K562 (cell line): Measurements from ENCODE around the gene DDOST. TPM values are rescaled to one million over a fixed set of nuclear protein-coding genes. Genes with fewer than 3 reads are reported as not detected.

Experiments
- ATAC-seq: fragments of 200-7000 bp; cut with Tn5 transposase; 3 replicates; pipeline ENCODE4 v1.9.1; 2020; ENCODE audit warnings: moderate library complexity
- BruUV-seq: library from RNA; stranded (reverse); fragments of 400-500 nt; replicated peaks from 2 replicates; lab custom pipeline; 2021; lab: Mats Ljungman, UMichigan
- CTCF ChIA-PET: fragments of 300-600 bp; formaldehyde crosslinking; extraction: SDS; loops from one replicate; lab custom pipeline; 2021; ENCODE audit warnings: low intra/inter-chr PET ratio; lab: Yijun Ruan, JAX
- POLR2A ChIA-PET: fragments of 300-600, 350-650 bp; sonication (Branson Sonifier 250); formaldehyde crosslinking; extraction: SDS; loops from one replicate; lab custom pipeline; 2021; ENCODE audit warnings: antibody characterized with exemption, inconsistent platforms; lab: Yijun Ruan, JAX
- DNase-seq, 4 experiments: peaks; one replicate each; pipeline versions ENCODE4 v3.0.0 to v3.0.0-alpha.2; 2011 to 2018; ENCODE audit warnings: low spot score in 3 of 4, mixed read lengths in 3 of 4; ENCODE audit errors: extremely low read depth in 1 of 4
- FAIRE-seq: peaks from 2 replicates; lab custom pipeline; 2011; peaks lifted over from hg19 to GRCh38; lab: Jason Lieb, UNC
- H2AFZ ChIP-seq: 2 replicates; pipeline ENCODE4 v1.6.0; 2011; ENCODE audit warnings: low read depth, low read length, control low read depth, inconsistent platforms
- H3K27ac ChIP-seq: fragments of 200-600 bp; 3 replicates; pipeline ENCODE4 v1.8.0; 2011; ENCODE audit warnings: low read depth, mild to moderate bottlenecking, control low read depth, inconsistent platforms, low read length, moderate library complexity, mixed read lengths; ENCODE audit errors: extremely low read depth
- H3K27me3 ChIP-seq, 2 experiments: fragments of 300-600 bp in 1 of 2; 2 replicates in 1 of 2; 3 replicates in 1 of 2; pipeline versions ENCODE4 v1.6.0 to v1.8.0; 2011; ENCODE audit warnings: inconsistent platforms in 2 of 2, low read length in 2 of 2, mild to moderate bottlenecking in 1 of 2, mixed read lengths in 1 of 2, moderate library complexity in 1 of 2; ENCODE audit not compliant: control insufficient read depth in 2 of 2, insufficient read depth in 2 of 2
- H3K36me3 ChIP-seq: fragments of 300-600 bp; 3 replicates; pipeline ENCODE4 v1.8.0; 2011; ENCODE audit warnings: mild to moderate bottlenecking, low read length, inconsistent platforms; ENCODE audit not compliant: control insufficient read depth, insufficient read depth
- H3K4me1 ChIP-seq, 2 experiments: fragments of 200-600 bp in 1 of 2; replicated peaks in 1 of 2; 2 replicates in 1 of 2; 3 replicates in 1 of 2; pipeline versions ENCODE4 v1.5.1 to v1.8.0; 2011; ENCODE audit warnings: inconsistent platforms in 2 of 2, low read length in 2 of 2, mild to moderate bottlenecking in 1 of 2, mixed read lengths in 1 of 2, moderate library complexity in 1 of 2; ENCODE audit not compliant: control insufficient read depth in 2 of 2, insufficient read depth in 2 of 2
- H3K4me2 ChIP-seq: 2 replicates; pipeline ENCODE4 v1.6.1; 2011; ENCODE audit warnings: low read length, control low read depth, inconsistent platforms, mixed read lengths; ENCODE audit not compliant: insufficient read depth
- H3K4me3 ChIP-seq: fragments of 200-600 bp; sonication (generic), shearing (Covaris generic); 2 replicates; pipeline ENCODE4 v1.5.1; 2016; ENCODE audit warnings: control low read depth, inconsistent platforms
- H3K79me2 ChIP-seq: fragments of 200-600 bp; 3 replicates; pipeline ENCODE4 v1.8.0; 2011; ENCODE audit warnings: low read length, inconsistent platforms; ENCODE audit not compliant: control insufficient read depth, insufficient read depth
- H3K9ac ChIP-seq, 2 experiments: 2 replicates each; pipeline versions ENCODE4 v1.6.0 to v1.6.1; 2011; ENCODE audit warnings: low read depth in 2 of 2, low read length in 2 of 2, control low read depth in 1 of 2, inconsistent platforms in 1 of 2, mild to moderate bottlenecking in 1 of 2, mixed read lengths in 1 of 2; ENCODE audit not compliant: insufficient read depth in 1 of 2
- H3K9me1 ChIP-seq: one replicate; pipeline ENCODE4 v1.6.0; 2011; ENCODE audit warnings: inconsistent platforms, mild to moderate bottlenecking, low read length, moderate library complexity; ENCODE audit not compliant: control insufficient read depth, insufficient read depth
- H3K9me3 ChIP-seq: replicated peaks from 2 replicates; pipeline ENCODE4 v1.5.1; 2011; ENCODE audit warnings: low read depth, low read length, inconsistent platforms; ENCODE audit not compliant: control insufficient read depth, insufficient read depth
- H4K20me1 ChIP-seq: replicated peaks from 2 replicates; pipeline ENCODE4 v1.6.1; 2011; ENCODE audit warnings: low read length, inconsistent platforms, mixed read lengths; ENCODE audit not compliant: control insufficient read depth, insufficient read depth
- ADNP ChIP-seq: fragments of 200-800 bp; sonication (Bioruptor generic); IDR thresholded peaks from 2 replicates; pipeline ENCODE4 v1.6.1; 2016; ENCODE audit warnings: missing genetic modification characterization, missing compliant biosample characterization
- ARNT ChIP-seq, 2 experiments: fragments of 450-650 bp; IDR thresholded peaks; 2 replicates each; pipeline ENCODE4 v1.6.1; 2016; ENCODE audit warnings: mild to moderate bottlenecking in 1 of 2
- BCOR ChIP-seq: fragments of 450-650 bp; IDR thresholded peaks from 2 replicates; pipeline ENCODE4 v1.6.1; 2016
- CBFA2T3 ChIP-seq: fragments of 450-650 bp; IDR thresholded peaks from 2 replicates; pipeline ENCODE4 v1.6.1; 2017
- CBX1 ChIP-seq: sonication (generic); IDR thresholded peaks from 2 replicates; pipeline ENCODE4 v1.6.1; 2016; ENCODE audit warnings: antibody characterized with exemption, low read depth, mild to moderate bottlenecking
- CCAR2 ChIP-seq: fragments of 200-400 bp; formaldehyde crosslinking; IDR thresholded peaks from 2 replicates; pipeline ENCODE4 v1.6.1; 2017; ENCODE audit warnings: mild to moderate bottlenecking, low read depth, low read length
- CHD4 ChIP-seq: fragments of 200-600 bp; sonication (generic); IDR thresholded peaks from 3 replicates; pipeline ENCODE4 v1.6.1; 2012; ENCODE audit warnings: low read depth, mild to moderate bottlenecking, mixed read lengths, low read length, inconsistent platforms; ENCODE audit not compliant: insufficient read depth, insufficient replicate concordance, poor library complexity, severe bottlenecking
- COPS2 ChIP-seq: fragments of 450-650 bp; conservative IDR thresholded peaks from 2 replicates; pipeline ENCODE4 v1.6.1; 2016; ENCODE audit warnings: mild to moderate bottlenecking, moderate library complexity
- CREBBP ChIP-seq: IDR thresholded peaks from one replicate; pipeline ENCODE4 v1.6.1; 2012; ENCODE audit warnings: low read depth, mild to moderate bottlenecking, control low read depth, inconsistent platforms, low read length
- EP400 ChIP-seq: fragments of 450-650 bp; IDR thresholded peaks from 2 replicates; pipeline ENCODE4 v1.6.1; 2017; ENCODE audit warnings: antibody characterized with exemption, mild to moderate bottlenecking, moderate library complexity
- ESRRA ChIP-seq: fragments of 450-650 bp; IDR thresholded peaks from 2 replicates; pipeline ENCODE4 v1.6.1; 2014; ENCODE audit warnings: low read depth, mild to moderate bottlenecking, moderate library complexity, borderline replicate concordance
- HCFC1 ChIP-seq: IDR thresholded peaks from 2 replicates; pipeline ENCODE4 v1.6.1; 2012; ENCODE audit warnings: low read depth, low read length, improper control_type of control experiment
- HDAC2 ChIP-seq: fragments of 450-650 bp; IDR thresholded peaks from 2 replicates; pipeline ENCODE4 v1.6.1; 2016; ENCODE audit warnings: mild to moderate bottlenecking
- KDM1A ChIP-seq, 2 experiments: fragments of 450-650 bp; IDR thresholded peaks; 2 replicates each; pipeline ENCODE4 v1.6.1; 2016; ENCODE audit warnings: mild to moderate bottlenecking in 2 of 2
- KLF13 ChIP-seq: fragments of 450-650 bp; IDR thresholded peaks from 2 replicates; pipeline ENCODE4 v1.6.1; 2016; ENCODE audit warnings: missing genetic modification characterization, low read depth, mild to moderate bottlenecking, missing compliant biosample characterization, moderate library complexity, borderline replicate concordance
- KLF6 ChIP-seq: fragments of 250-450 bp; sonication (Bioruptor Pico); IDR thresholded peaks from 2 replicates; pipeline ENCODE4 v1.4.0; 2020; ENCODE audit warnings: mild to moderate bottlenecking, moderate library complexity, borderline replicate concordance
- NCOA2 ChIP-seq, 2 experiments: fragments of 450-650 bp; IDR thresholded peaks; 2 replicates each; pipeline ENCODE4 v1.6.1; 2018; ENCODE audit warnings: mild to moderate bottlenecking in 2 of 2, moderate library complexity in 1 of 2; ENCODE audit not compliant: partially characterized antibody in 2 of 2
- POLR3A ChIP-seq: IDR thresholded peaks from 2 replicates; pipeline ENCODE4 v1.6.1; 2011; ENCODE audit warnings: borderline replicate concordance, mild to moderate bottlenecking, moderate library complexity; ENCODE audit not compliant: insufficient read length, insufficient read depth; ENCODE audit errors: extremely low read depth
- RAD51 ChIP-seq: fragments of 450-650 bp; IDR thresholded peaks from 2 replicates; pipeline ENCODE4 v1.7.1; 2016; ENCODE audit warnings: low read depth, mild to moderate bottlenecking, borderline replicate concordance
- RBM25 ChIP-seq: fragments of 200-400 bp; formaldehyde crosslinking; IDR thresholded peaks from 2 replicates; pipeline ENCODE4 v1.6.1; 2018; ENCODE audit warnings: low read length, low read depth, moderate library complexity; ENCODE audit not compliant: severe bottlenecking
- RBM39 ChIP-seq: fragments of 200-400 bp; formaldehyde crosslinking; optimal IDR thresholded peaks from 2 replicates; pipeline ENCODE3; 2018; ENCODE audit warnings: low read depth, low read length
- RCOR1 ChIP-seq, 2 experiments: IDR thresholded peaks; 2 replicates each; pipeline ENCODE4 v1.6.1; 2012; ENCODE audit warnings: low read depth in 2 of 2, low read length in 2 of 2, borderline replicate concordance in 1 of 2, improper control_type of control experiment in 1 of 2
- RHOXF2B ChIP-seq: fragments of 250-450 bp; sonication (Bioruptor Pico); conservative IDR thresholded peaks from 2 replicates; pipeline ENCODE4 v1.5.1; 2021
- SMARCA4 ChIP-seq: fragments of 450-650 bp; IDR thresholded peaks from 2 replicates; pipeline ENCODE4 v1.6.1; 2016
- SMARCA5 ChIP-seq: fragments of 450-650 bp; IDR thresholded peaks from 2 replicates; pipeline ENCODE4 v1.6.1; 2016
- WGBS: fragments of 100-300 bp; shearing (Covaris generic); methylation state at CpG from one replicate; pipeline ENCODE4 v1.1.6; 2016; ENCODE audit warnings: low coverage, mixed read lengths; ENCODE audit not compliant: insufficient coverage; ENCODE audit errors: missing lambda C conversion rate; 5-methylcytosine and 5-hydroxymethylcytosine counted together
- in situ Hi-C: fragments of 300-500 bp; cut with MboI; formaldehyde crosslinking; loops from 4 replicates; pipeline ENCODE4 v1.15.0; 2018; ENCODE audit warnings: inconsistent platforms, mixed read lengths
- intact Hi-C: fragments of 100-400 bp; cut with micrococcal nuclease; formaldehyde crosslinking; loops from 2 replicates; pipeline ENCODE4 v1.14.2; 2022
- polyA plus RNA-seq, 8 experiments: library from polyadenylated mRNA; depleted of rRNA in 4 of 8; stranded (reverse) in 5 of 8; unstranded in 3 of 8; fragments of >200 nt; fragmentation: Nextera tagmentation in 2 of 8; fragmentation: Illumina TruSeq in 1 of 8; extraction: Ambion mirVana in 2 of 8; extraction: Trizol in 1 of 8; gene quantifications; 2 replicates each; pipeline versions ENCODE4 v1.2.1 to v1.2.3, GENCODE V29; 2011 to 2014; ENCODE audit warnings: inconsistent platforms in 1 of 8, missing spikeins in 1 of 8
- total RNA-seq, 7 experiments: library from RNA; depleted of rRNA in 6 of 7; stranded (reverse); fragments of >200 nt in 6 of 7; fragmentation: Illumina TruSeq in 2 of 7; extraction: Trizol in 2 of 7; gene quantifications; 2 replicates each; pipeline versions ENCODE4 v1.2.1 to v1.2.3, GENCODE V29; 2011 to 2021; ENCODE audit warnings: low replicate concordance in 1 of 7
- TF ChIP-seq, protein P1 (sequence below): fragments of 450-650 bp; IDR thresholded peaks from 2 replicates; pipeline ENCODE4 v1.6.1; 2018; ENCODE audit warnings: mild to moderate bottlenecking, low read depth; ENCODE audit not compliant: partially characterized antibody

DDOST gene
- total and polyA plus RNA-seq, 9 of the 15 experiments (the other 6 are each of a cell fraction or from before 2014, with no cell fraction given), result 173 to 306 (median 222) TPM

DNA sequence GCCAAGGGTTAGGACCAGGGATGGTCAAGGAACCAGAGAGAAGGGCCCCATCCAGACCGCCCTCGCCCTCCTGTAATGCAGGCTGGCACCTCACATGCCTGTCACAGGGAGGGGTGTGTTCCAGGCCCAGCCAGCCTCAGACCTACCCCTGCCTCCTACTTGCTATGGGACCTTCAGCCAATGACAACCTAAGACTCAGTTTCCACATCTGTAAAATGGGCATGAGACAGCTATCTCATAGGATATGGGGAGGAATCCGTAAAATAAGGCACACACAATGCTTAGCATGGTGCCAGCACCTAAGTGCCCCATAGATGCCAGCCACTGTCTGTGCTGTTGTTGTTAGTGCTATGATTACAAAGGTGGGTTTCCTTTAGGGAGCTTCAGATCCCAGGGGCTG lies 48.7 kb upstream of the DDOST start:
- ChIA-PET POLR2A (no interaction called here), CTCF (interaction anchor here (0.7 kb wide), 1 partner anchor 18 kb away, joined by 3 read pairs; no protein-coding TSS in a partner anchor)
- H3K4me3 ChIP-seq, result no peak overlapping the region
- peak overlapping the region in 1 of 2 experiments; percentile 82; a peak in 1 of 4 replicates for H3K9ac ChIP-seq
- DNase-seq, result no peak
- no peak for FAIRE-seq
- H3K4me1 ChIP-seq, result peaks cover 5 to 26% of the 10 kb centered on the region in 2 experiments; a peak in 3 of 5 replicates
- H3K27me3 ChIP-seq, result peaks cover 9 to 43% of the 10 kb centered on the region in 2 experiments; a peak in 4 of 5 replicates
- no peak overlapping the region for H3K4me2 ChIP-seq
- H3K9me3 ChIP-seq, result no peaks in the 10 kb centered on the region; the same call in 1 of the 2 replicates
- H3K36me3 ChIP-seq, result no peaks in the 10 kb centered on the region
- intact Hi-C loops (no loop called here), in situ Hi-C loops (loop anchor here (10.0 kb wide), 1 partner anchor 655 kb away; no protein-coding TSS in a partner anchor)
- H3K79me2 ChIP-seq, result no peaks in the 10 kb centered on the region
- 53% methylated on average over 3 of the region's 3 CpGs for WGBS
- BruUV-seq, result no TSS peak
- peaks cover 2% of the 10 kb centered on the region for H3K9me1 ChIP-seq
- ATAC-seq, result no peak
- H3K27ac ChIP-seq, result no peak overlapping the region
- no peak for TF ChIP-seq COPS2
- TF ChIP-seq KLF13 (tag), result no peak
- TF ChIP-seq, protein P1, sequence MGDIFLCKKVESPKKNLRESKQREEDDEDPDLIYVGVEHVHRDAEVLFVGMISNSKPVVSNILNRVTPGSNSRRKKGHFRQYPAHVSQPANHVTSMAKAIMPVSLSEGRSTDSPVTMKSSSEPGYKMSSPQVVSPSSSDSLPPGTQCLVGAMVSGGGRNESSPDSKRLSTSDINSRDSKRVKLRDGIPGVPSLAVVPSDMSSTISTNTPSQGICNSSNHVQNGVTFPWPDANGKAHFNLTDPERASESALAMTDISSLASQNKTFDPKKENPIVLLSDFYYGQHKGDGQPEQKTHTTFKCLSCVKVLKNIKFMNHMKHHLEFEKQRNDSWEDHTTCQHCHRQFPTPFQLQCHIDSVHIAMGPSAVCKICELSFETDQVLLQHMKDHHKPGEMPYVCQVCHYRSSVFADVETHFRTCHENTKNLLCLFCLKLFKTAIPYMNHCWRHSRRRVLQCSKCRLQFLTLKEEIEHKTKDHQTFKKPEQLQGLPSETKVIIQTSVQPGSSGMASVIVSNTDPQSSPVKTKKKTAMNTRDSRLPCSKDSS, result no peak
- peak; percentile 91 for TF ChIP-seq ADNP (tag)
- no peak for TF ChIP-seq SMARCA4
- TF ChIP-seq RBM25, result peak; percentile 89
- no peak for TF ChIP-seq HCFC1
- peak; percentile 51; the same call in 1 of the 2 replicates for TF ChIP-seq HDAC2
- no peak for TF ChIP-seq CREBBP
- TF ChIP-seq ARNT (IDR thresholded peaks at IDR 0.05), result no peak
- peak; percentile 76 to 91 for TF ChIP-seq KDM1A (IDR thresholded peaks at IDR 0.05)
- TF ChIP-seq BCOR, result peak; percentile 97
- TF ChIP-seq CCAR2, result no peak
- peak; percentile 61; the same call in 1 of the 2 replicates for TF ChIP-seq CBX1
- TF ChIP-seq KLF6 (CRISPR knock-in tag), result no peak
- no peak for TF ChIP-seq NCOA2 (IDR thresholded peaks at IDR 0.05; ENCODE audit: partially characterized antibody in 2 of 2)
- no peak for TF ChIP-seq RHOXF2B
- peak; percentile 64 for TF ChIP-seq CHD4
- no peak for TF ChIP-seq POLR3A
- no peak for TF ChIP-seq EP400
- TF ChIP-seq RCOR1 (IDR thresholded peaks at IDR 0.05; ENCODE audit: borderline replicate concordance in 1 of 2, low read depth in 2 of 2, low read length in 2 of 2), result peak in 1 of 2 experiments; percentile 81; a peak in 2 of 4 replicates
- peak; percentile 76 for TF ChIP-seq ESRRA
- TF ChIP-seq RAD51, result no peak
- peak; percentile 90 for TF ChIP-seq SMARCA5
- no peak for TF ChIP-seq CBFA2T3
- no peak for TF ChIP-seq RBM39
- H2AFZ ChIP-seq, result no peak overlapping the region
- H4K20me1 ChIP-seq, result peaks cover 5% of the 10 kb centered on the region
